IPS-NIHi7 (cell line): ENCODE measurements around the gene BTBD9.

ENCODE experiments used
- DNase-seq: peaks from one replicate; pipeline ENCODE4 v3.0.0; 2012; ENCODE audit warnings: mixed read lengths; ENCODE audit errors: extremely low spot score

BTBD9 gene

GRCh38 chr6:38177882-38178583 lies 461.7 kb downstream of the BTBD9 start:
- DNase-seq = no peak

DNA sequence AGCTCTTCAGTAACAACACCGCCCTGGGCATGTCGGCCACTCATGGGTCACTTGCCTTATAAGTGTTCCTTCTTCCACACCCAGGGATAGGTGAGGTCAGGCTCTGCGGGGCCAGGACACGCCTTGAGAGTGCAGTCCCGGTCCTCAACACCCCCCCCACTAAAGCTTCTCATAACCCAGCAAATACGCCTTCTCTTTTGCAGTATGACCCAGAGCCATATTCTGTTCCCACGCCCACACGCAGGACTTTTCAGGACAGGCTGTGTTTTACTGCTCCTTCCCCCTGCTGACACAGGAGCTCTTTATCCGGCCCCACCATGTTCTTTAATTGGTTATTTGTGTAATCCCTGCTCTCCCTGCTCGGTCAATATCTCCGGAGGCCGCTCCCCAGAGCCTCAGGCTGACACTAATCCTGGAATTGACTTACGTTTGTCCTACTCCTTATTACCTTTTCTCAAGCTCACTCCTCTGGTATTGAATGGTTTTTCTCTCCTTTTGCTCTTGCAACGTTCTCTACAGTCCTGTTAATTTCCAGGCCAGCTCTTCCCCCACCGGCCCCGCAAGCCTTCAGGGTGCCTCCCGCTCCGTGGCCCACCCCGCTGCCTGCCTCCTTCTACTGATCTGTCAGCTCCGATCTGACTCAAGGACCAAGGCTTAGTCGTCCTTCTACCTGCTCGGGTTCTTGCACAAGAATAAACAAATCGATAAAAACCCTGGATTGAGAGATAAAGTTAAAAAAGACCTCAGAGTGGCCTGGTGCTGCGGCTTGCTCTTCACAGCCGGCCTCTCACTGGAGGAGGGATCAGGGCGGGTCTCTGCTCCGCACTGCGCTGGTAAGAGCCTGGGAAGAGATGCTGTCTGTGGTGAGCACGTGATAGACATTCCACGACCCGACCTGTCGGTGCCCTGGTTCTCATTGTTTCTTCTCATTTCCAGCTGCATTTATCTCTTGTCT lies 462.7 kb downstream of the BTBD9 start:
- peak; percentile 52 for DNase-seq

DNA sequence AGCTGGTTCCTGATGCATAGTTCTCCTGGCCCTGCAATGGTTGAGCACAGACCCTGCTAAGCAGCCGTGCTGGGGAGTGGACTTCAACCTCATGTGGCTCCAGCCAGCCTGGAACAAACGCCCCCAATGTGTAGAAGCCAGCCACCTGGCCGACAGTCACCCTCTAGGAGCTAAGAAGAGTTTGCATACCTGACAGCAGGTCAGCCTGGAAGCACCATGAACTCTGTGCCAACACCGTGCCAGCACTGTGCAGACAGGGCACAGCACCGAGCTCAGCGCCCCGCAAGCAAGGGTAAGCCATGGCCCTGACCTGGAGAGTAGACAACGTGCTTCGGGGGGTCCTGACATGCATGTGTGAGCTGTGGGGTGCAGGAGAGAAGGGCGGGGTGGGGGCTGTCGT lies 463.9 kb downstream of the BTBD9 start:
- DNase-seq = no peak

- no peak for DNase-seq
These were observed 464.8 kb downstream of the BTBD9 start for GRCh38 chr6:38174806-38175495.

GRCh38 chr6:38174315-38174714 lies 465.4 kb downstream of the BTBD9 start:
- no peak for DNase-seq

DNA sequence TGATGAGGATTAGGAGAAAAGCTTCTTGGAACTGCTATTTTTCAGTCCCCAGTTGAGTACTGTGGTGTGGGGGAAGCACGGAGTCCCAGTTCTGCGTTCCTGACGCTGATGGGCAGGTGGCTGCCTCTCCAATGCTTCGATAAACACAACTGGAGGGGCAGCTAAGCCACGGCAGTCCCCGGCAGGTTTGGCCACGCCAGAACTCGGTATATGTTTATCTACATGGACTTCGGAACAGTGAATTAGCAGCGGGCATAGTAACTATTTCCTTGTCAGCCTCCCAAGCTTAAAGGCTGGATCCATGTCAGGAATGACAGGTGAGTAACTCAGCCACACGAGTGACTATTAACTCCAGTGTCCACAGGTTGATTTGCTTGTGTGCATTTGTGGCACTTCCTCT lies 465.8 kb downstream of the BTBD9 start:
- DNase-seq = no peak

DNA sequence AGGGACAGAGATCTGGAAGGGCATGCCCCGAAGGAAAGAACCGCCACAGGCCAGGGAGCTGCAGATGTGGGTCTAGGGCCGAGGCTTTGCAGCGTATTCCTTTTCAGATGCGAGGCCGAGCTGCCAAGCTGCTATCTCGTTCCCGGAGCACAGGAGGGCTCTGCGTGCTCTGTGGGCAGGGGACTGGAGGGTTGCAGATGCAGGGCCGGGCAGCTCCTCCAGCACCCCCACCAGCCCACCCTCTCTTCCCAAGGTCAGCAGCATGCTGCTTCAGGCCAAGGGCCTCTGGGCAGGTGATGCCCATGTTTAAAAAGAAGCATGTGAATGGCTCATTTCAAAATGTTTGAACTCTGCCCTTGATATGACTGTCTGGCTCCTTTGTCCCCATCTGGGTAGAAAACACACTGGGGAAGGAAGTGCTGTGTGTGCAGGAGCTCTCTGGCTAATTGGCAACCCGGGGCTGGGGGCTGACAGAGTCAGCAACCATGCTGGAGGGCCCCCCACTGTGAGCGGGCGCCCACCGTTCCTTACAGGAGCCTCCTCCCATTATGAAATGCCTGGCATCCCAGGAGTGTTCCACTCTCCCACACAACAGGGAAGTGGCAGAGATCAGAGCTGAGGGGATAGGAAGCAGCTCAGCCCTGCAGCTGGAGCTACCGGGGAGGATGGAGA lies 466.9 kb downstream of the BTBD9 start:
- DNase-seq = no peak

DNA sequence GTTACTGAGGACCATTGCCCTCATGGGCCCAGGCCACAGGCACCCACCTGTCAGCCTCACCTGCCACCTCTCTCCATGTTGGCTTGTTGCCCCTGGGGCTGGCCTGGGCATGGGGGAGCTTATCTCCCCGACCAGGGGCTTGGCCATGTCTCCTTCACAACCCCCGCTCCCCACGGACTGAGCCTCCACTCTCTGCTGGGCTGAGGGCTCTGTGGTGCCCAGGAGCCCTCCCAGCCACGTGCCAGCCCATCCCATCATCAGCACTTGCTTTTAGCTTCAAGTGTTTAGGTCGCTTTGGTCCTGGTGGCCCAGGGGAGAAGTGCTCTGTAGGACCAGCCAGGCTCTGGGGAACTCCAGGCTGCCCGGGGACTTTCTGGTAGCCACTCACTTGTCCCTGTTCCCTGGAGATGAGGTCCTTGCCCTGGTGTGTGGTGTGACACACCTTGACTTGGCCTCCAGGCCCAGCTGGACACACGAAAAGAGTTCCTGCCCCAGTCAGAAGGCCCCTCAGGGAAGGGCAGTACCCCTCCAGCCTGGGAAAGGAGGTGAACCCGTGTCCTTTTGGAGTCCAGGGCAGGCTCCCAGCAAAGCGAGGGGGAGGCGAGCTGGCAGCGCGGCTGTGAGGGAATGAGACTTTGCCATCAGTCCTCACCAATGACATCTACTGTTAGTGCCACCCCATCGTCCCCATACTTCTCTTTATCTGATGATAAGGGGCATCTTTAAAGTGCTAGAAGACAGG lies 467.6 kb downstream of the BTBD9 start:
- no peak for DNase-seq

- DNase-seq = no peak
These were observed 468.9 kb downstream of the BTBD9 start for GRCh38 chr6:38170666-38171355.

- peak; percentile 76 for DNase-seq
These were observed 469.7 kb downstream of the BTBD9 start for GRCh38 chr6:38169977-38170526.

DNA sequence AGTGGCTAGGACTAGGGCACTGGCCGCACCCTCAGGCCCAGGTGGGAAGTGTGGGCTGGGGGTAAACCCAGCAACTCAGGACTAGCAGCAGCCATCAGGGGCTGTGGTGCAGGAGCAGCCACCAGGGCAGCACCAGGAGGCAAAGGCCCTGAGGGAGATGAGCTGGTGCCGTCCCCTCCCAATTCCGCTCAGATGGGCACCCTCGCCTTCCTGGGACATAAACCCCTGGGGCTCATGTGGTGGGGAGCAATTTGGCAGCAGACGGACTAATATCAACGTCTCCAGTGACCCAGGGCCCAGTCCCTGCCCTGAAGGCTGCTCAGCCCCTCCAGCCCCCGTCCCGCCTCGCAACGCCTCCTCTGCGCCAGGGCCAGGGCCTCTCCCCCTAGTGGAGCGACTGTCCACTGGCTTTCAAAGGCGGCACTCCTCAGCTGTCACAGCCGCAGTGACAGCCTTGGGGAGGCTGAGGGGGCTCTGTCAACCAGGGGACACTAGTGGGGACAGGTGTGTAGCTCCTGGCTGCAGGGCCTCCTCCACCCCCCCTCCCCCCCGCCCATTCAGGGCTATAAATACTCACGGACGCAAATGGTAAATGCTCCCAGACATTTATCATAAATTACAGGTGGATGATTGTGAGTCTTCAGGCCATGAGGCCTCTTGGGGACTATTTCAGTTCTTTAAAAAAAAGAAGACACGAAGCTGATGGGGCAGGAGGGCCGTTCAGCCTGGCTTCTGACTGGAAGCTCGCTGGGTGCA lies 470.3 kb downstream of the BTBD9 start:
- peak; percentile 61 for DNase-seq

GRCh38 chr6:38168699-38169098 lies 471.0 kb downstream of the BTBD9 start:
- DNase-seq = no peak

GRCh38 chr6:38168126-38168525 lies 471.6 kb downstream of the BTBD9 start:
- DNase-seq = no peak

GRCh38 chr6:38167598-38167997 lies 472.1 kb downstream of the BTBD9 start:
- no peak for DNase-seq

- no peak for DNase-seq
These were observed 473.1 kb downstream of the BTBD9 start for GRCh38 chr6:38166411-38167240.

GRCh38 chr6:38164671-38165108 lies 475.0 kb downstream of the BTBD9 start:
- no peak for DNase-seq

DNA sequence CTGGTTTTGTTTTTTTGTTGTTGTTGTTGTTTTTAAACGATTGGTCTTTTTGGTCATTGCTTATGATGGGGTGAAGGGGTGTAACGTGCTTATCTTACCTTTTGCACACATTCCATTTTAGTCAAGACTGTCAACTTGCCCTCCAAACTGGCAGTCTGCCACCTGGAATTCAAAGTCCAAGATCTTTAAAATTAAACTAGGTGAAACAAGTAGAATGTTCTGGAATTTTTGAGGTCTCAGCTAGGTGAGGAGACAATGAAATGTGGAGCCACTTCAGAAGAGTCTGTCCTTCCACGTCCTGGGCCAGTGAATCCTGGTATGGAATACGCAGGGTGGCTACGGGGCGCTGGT lies 475.6 kb downstream of the BTBD9 start:
- no peak for DNase-seq
